ENCODE data around the gene MRPL16.

GRCh38 chr11:59760771-59761170, 49.8 kb downstream of the MRPL16 start:
- TF ChIP-seq POLR2A (IDR thresholded peaks at IDR 0.05; ENCODE audit: low read length) (no peak), GATA1 (IDR thresholded peaks at IDR 0.05; ENCODE audit: low read depth, low read length) (no peak)

Data from erythroblast (primary cell).